Activated naive CD4-positive, alpha-beta T cell treated with anti-CD3 and anti-CD28 coated beads, Interleukin-2, amount 50 U/mL, for 24 hours (primary cell): ENCODE measurements around the gene PAFAH1B2.
A peak's percentile ranks its signal among the peaks of the same experiment; 100 is the strongest.

Source experiments
- H3K27ac Mint-ChIP-seq: one replicate; pipeline ENCODE4 v1.8.0; 2021; ENCODE audit warnings: mild to moderate bottlenecking, mixed read lengths
- H3K27me3 Mint-ChIP-seq: one replicate; pipeline ENCODE4 v1.8.0; 2021; ENCODE audit warnings: mixed read lengths
- H3K36me3 Mint-ChIP-seq: one replicate; pipeline ENCODE4 v1.8.0; 2021; ENCODE audit warnings: mixed read lengths
- H3K4me1 Mint-ChIP-seq: one replicate; pipeline ENCODE4 v1.8.0; 2021; ENCODE audit warnings: mixed read lengths
- H3K4me3 Mint-ChIP-seq: one replicate; pipeline ENCODE4 v1.8.0; 2021; ENCODE audit warnings: mild to moderate bottlenecking, mixed read lengths
- H3K9me3 Mint-ChIP-seq: one replicate; pipeline ENCODE4 v1.8.0; 2021; ENCODE audit warnings: mixed read lengths

PAFAH1B2 gene

GRCh38 chr11:117188620-117189081, 44.6 kb downstream of the PAFAH1B2 start:
- no peaks in the 10 kb centered on the region for H3K9me3 Mint-ChIP-seq
- no peaks in the 10 kb centered on the region for H3K4me1 Mint-ChIP-seq
- no peaks in the 10 kb centered on the region for H3K36me3 Mint-ChIP-seq
- H3K27me3 Mint-ChIP-seq, result no peaks in the 10 kb centered on the region
- H3K4me3 Mint-ChIP-seq, result no peak overlapping the region
- H3K27ac Mint-ChIP-seq, result no peak overlapping the region

- H3K4me1 Mint-ChIP-seq, result no peaks in the 10 kb centered on the region
- H3K4me3 Mint-ChIP-seq, result no peak overlapping the region
- no peaks in the 10 kb centered on the region for H3K9me3 Mint-ChIP-seq
- H3K27ac Mint-ChIP-seq, result no peak overlapping the region
- H3K36me3 Mint-ChIP-seq, result no peaks in the 10 kb centered on the region
- no peaks in the 10 kb centered on the region for H3K27me3 Mint-ChIP-seq
These were observed 45.3 kb downstream of the PAFAH1B2 start for GRCh38 chr11:117189191-117189940.

- no peak overlapping the region for H3K27ac Mint-ChIP-seq
- no peaks in the 10 kb centered on the region for H3K36me3 Mint-ChIP-seq
These were observed 46.0 kb downstream of the PAFAH1B2 start for GRCh38 chr11:117189941-117190544.

GRCh38 chr11:117191680-117192400, 47.8 kb downstream of the PAFAH1B2 start:
- peaks cover 2% of the 10 kb centered on the region for H3K36me3 Mint-ChIP-seq

More at GRCh38 chr11:117189941-117190544, 46.0 kb downstream of the PAFAH1B2 start:
- Mint-ChIP-seq H3K4me3 (no peak overlapping the region), H3K9me3 (no peaks in the 10 kb centered on the region), H3K27me3 (no peaks in the 10 kb centered on the region), H3K4me1 (no peaks in the 10 kb centered on the region)

GRCh38 chr11:117192401-117192875, 48.4 kb downstream of the PAFAH1B2 start:
- Mint-ChIP-seq H3K36me3 (peaks cover 2% of the 10 kb centered on the region), H3K27ac (no peak overlapping the region)

More at GRCh38 chr11:117191680-117192400, 47.8 kb downstream of the PAFAH1B2 start:
- Mint-ChIP-seq H3K27me3 (no peaks in the 10 kb centered on the region), H3K4me1 (no peaks in the 10 kb centered on the region), H3K27ac (no peak overlapping the region), H3K4me3 (no peak overlapping the region), H3K9me3 (no peaks in the 10 kb centered on the region)

GRCh38 chr11:117193130-117194020, 49.3 kb downstream of the PAFAH1B2 start:
- Mint-ChIP-seq H3K4me3 (no peak overlapping the region), H3K4me1 (peaks cover 3% of the 10 kb centered on the region), H3K36me3 (peaks cover 2% of the 10 kb centered on the region), H3K27ac (peak overlapping the region; percentile 59), H3K27me3 (no peaks in the 10 kb centered on the region), H3K9me3 (no peaks in the 10 kb centered on the region)

More at GRCh38 chr11:117192401-117192875, 48.4 kb downstream of the PAFAH1B2 start:
- no peaks in the 10 kb centered on the region for H3K9me3 Mint-ChIP-seq
- H3K4me3 Mint-ChIP-seq, result no peak overlapping the region
- no peaks in the 10 kb centered on the region for H3K27me3 Mint-ChIP-seq
- no peaks in the 10 kb centered on the region for H3K4me1 Mint-ChIP-seq

- Mint-ChIP-seq H3K9me3 (no peaks in the 10 kb centered on the region), H3K27ac (no peak overlapping the region), H3K4me3 (no peak overlapping the region), H3K27me3 (no peaks in the 10 kb centered on the region), H3K4me1 (peaks cover 5% of the 10 kb centered on the region), H3K36me3 (peaks cover 2% of the 10 kb centered on the region)
These were observed 50.2 kb downstream of the PAFAH1B2 start for GRCh38 chr11:117194267-117194666.

- H3K27me3 Mint-ChIP-seq, result no peaks in the 10 kb centered on the region
- peak overlapping the region; percentile 48 for H3K27ac Mint-ChIP-seq
- H3K36me3 Mint-ChIP-seq, result peaks cover 2% of the 10 kb centered on the region
- H3K9me3 Mint-ChIP-seq, result no peaks in the 10 kb centered on the region
- no peak overlapping the region for H3K4me3 Mint-ChIP-seq
- peaks cover 5% of the 10 kb centered on the region for H3K4me1 Mint-ChIP-seq
These were observed 51.2 kb downstream of the PAFAH1B2 start for GRCh38 chr11:117195258-117195657.

GRCh38 chr11:117195761-117196160, 51.7 kb downstream of the PAFAH1B2 start:
- Mint-ChIP-seq H3K4me3 (no peak overlapping the region), H3K4me1 (peaks cover 5% of the 10 kb centered on the region), H3K27ac (no peak overlapping the region), H3K9me3 (no peaks in the 10 kb centered on the region), H3K27me3 (no peaks in the 10 kb centered on the region), H3K36me3 (peaks cover 2% of the 10 kb centered on the region)

- Mint-ChIP-seq H3K36me3 (peaks cover 2% of the 10 kb centered on the region), H3K27me3 (no peaks in the 10 kb centered on the region), H3K4me3 (no peak overlapping the region), H3K9me3 (no peaks in the 10 kb centered on the region), H3K27ac (no peak overlapping the region), H3K4me1 (peaks cover 5% of the 10 kb centered on the region)
These were observed 52.9 kb downstream of the PAFAH1B2 start for GRCh38 chr11:117197006-117197405.

- Mint-ChIP-seq H3K4me3 (no peak overlapping the region), H3K27me3 (no peaks in the 10 kb centered on the region), H3K27ac (no peak overlapping the region), H3K4me1 (peaks cover 5% of the 10 kb centered on the region), H3K36me3 (peaks cover 2% of the 10 kb centered on the region), H3K9me3 (no peaks in the 10 kb centered on the region)
These were observed 53.7 kb downstream of the PAFAH1B2 start for GRCh38 chr11:117197516-117198456.

GRCh38 chr11:117198613-117199012, 54.5 kb downstream of the PAFAH1B2 start:
- peaks cover 2% of the 10 kb centered on the region for H3K36me3 Mint-ChIP-seq
- H3K27ac Mint-ChIP-seq, result no peak overlapping the region
- H3K4me3 Mint-ChIP-seq, result no peak overlapping the region
- H3K27me3 Mint-ChIP-seq, result no peaks in the 10 kb centered on the region
- peaks cover 5% of the 10 kb centered on the region for H3K4me1 Mint-ChIP-seq
- no peaks in the 10 kb centered on the region for H3K9me3 Mint-ChIP-seq

- H3K36me3 Mint-ChIP-seq, result peaks cover 4% of the 10 kb centered on the region
- no peak within 1 kb of the TSS for H3K27ac Mint-ChIP-seq
- no peak within 1 kb of the TSS for H3K4me3 Mint-ChIP-seq
- peaks cover 5% of the 10 kb centered on the region for H3K4me1 Mint-ChIP-seq
- H3K27me3 Mint-ChIP-seq, result no peaks in the 10 kb centered on the region
- no peaks in the 10 kb centered on the region for H3K9me3 Mint-ChIP-seq
These were observed 55.2 kb downstream of the PAFAH1B2 start, which contains the start of gene TAGLN for GRCh38 chr11:117199053-117199915. Gene TAGLN, plus strand, starts transcription at chr11:117199370. Its CDS starts 3,644 bp downstream, at chr11:117203014.
